ENCODE results near the gene ARHGEF17. TPM values are rescaled to one million over a fixed set of nuclear protein-coding genes. Genes with fewer than 3 reads are reported as not detected.

ARHGEF17 gene
- polyA plus RNA-seq, 2 of the 4 experiments (the other 2 are of a cell fraction), result 7.0 to 16.2 TPM

DNA sequence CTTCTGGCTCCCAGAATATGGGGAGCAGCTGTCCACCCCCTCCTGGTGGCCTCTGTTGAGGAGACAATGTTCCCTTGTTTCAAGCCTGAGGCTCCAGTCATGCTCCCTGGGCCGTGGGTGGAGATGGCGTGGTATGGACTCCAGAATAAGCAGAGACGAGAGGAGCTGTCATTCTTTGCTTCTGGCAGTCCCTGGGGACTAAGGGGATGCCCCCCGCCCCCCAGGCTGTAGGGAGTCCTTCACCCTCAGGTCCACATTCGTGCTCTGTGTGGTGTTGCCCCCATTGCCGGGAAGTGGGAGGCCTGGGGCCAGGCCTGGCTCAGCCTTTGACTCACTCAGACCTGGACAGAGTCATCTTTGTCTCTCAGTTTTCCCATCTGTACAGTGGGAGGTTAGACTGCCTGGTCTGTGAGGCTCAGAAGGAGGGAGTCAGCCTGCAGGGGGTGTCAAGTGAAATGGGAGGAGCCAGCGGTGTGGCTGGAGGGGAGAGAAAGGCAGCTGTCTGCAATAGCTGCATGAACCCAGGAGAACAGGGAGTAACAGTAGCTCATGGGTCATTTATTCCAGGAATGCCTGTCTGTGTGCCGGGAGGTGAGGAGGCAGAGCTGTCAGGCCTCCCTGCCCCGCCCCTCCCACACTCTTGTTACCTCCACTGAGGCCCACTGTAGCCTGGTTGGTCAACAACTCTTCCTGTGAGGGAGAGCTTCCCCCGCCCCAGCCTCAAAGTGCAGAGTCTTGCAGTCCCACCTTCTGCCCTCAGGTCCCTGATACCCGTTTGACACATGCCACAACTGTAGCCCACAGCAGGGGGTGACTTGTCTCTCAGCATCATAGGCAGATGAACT lies 6.3 kb downstream of the ARHGEF17 start:
- ATAC-seq (peak in 1 of 2 experiments; percentile 29; a peak in 3 of 6 replicates), FAIRE-seq (no peak), DNase-seq (ENCODE audit: low read depth in 1 of 2, low spot score in 1 of 2) (peak in 1 of 2 experiments; percentile 30)
- no peak overlapping the region for H3K4me2 ChIP-seq
- no peak for TF ChIP-seq EP300 (IDR thresholded peaks at IDR 0.05)
- no peak for TF ChIP-seq CEBPB (IDR thresholded peaks at IDR 0.05)
- TF ChIP-seq EHF (CRISPR knock-in tag; IDR thresholded peaks at IDR 0.05), result no peak
- TF ChIP-seq PHF8 (IDR thresholded peaks at IDR 0.05; ENCODE audit: borderline replicate concordance, low read depth), result no peak
- TF ChIP-seq ZC3H11A (IDR thresholded peaks at IDR 0.05), result no peak
- TF ChIP-seq, protein P1, sequence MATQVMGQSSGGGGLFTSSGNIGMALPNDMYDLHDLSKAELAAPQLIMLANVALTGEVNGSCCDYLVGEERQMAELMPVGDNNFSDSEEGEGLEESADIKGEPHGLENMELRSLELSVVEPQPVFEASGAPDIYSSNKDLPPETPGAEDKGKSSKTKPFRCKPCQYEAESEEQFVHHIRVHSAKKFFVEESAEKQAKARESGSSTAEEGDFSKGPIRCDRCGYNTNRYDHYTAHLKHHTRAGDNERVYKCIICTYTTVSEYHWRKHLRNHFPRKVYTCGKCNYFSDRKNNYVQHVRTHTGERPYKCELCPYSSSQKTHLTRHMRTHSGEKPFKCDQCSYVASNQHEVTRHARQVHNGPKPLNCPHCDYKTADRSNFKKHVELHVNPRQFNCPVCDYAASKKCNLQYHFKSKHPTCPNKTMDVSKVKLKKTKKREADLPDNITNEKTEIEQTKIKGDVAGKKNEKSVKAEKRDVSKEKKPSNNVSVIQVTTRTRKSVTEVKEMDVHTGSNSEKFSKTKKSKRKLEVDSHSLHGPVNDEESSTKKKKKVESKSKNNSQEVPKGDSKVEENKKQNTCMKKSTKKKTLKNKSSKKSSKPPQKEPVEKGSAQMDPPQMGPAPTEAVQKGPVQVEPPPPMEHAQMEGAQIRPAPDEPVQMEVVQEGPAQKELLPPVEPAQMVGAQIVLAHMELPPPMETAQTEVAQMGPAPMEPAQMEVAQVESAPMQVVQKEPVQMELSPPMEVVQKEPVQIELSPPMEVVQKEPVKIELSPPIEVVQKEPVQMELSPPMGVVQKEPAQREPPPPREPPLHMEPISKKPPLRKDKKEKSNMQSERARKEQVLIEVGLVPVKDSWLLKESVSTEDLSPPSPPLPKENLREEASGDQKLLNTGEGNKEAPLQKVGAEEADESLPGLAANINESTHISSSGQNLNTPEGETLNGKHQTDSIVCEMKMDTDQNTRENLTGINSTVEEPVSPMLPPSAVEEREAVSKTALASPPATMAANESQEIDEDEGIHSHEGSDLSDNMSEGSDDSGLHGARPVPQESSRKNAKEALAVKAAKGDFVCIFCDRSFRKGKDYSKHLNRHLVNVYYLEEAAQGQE (IDR thresholded peaks at IDR 0.05), result no peak
- TF ChIP-seq CBX2 (IDR thresholded peaks at IDR 0.05; ENCODE audit: borderline replicate concordance, low read depth), result no peak
- no peak for TF ChIP-seq CBX8 (IDR thresholded peaks at IDR 0.05)
- peaks cover 32% of the 10 kb centered on the region for H3K4me1 ChIP-seq
- ChIA-PET POLR2A (no interaction called here), CTCF (interaction anchor here (0.6 to 18.2 kb wide), 8 partner anchors 13 to 79 kb away, joined by 3 to 205 read pairs (median 10); partner anchors contain the start of gene RELT)
- WGBS (ENCODE audit: missing lambda C conversion rate), result 74% methylated on average over 8 of the region's 11 CpGs
- H3K4me3 ChIP-seq, result no peak overlapping the region
- H3K9me3 ChIP-seq, result no peaks in the 10 kb centered on the region
- peak overlapping the region in 1 of 2 experiments; percentile 21; a peak in 1 of 6 replicates for H3K27ac ChIP-seq

DNA sequence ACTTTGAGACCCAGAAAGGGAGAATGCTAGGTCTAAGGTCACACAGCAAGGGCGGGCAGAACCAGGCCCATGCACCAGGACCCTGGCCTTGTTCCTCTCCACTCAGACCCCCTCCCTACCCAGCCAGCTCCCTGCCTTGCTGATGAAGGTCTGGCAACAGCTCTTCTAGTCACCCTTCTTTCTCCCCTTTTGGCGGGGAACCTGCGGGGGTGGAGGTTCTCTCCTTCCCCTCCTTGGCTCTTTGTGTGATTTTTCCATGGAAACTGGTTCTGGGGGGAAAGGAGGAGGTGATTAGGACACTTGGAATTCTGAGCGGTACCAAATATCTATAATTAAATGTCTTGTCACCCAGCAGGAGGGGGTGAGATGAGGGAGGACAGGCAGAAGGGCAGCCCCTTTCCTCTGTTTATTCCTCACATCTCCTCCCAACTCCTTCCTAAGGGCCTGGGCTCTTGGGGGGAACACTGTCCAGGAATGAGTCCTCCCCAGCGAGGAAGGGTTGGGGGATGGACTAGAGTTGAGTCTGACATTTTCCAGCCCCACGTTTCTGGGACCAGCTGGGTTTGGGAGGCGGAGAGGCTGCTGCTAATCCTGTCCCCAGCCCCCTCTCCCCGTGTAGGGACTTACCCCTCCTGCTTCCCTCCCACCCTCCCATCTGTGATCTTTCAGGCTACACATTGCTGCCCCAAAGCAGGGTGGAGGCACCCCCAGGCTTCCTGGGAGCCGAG lies 7.4 kb downstream of the ARHGEF17 start:
- H3K4me3 ChIP-seq, result no peak overlapping the region
- H3K4me2 ChIP-seq, result no peak overlapping the region
- WGBS (ENCODE audit: missing lambda C conversion rate), result 82% methylated on average over 9 of the region's 9 CpGs
- FAIRE-seq, result no peak
- peaks cover 27% of the 10 kb centered on the region; the same call in 2 of the 3 replicates for H3K4me1 ChIP-seq
- ChIA-PET POLR2A (interaction anchor here (1.3 kb wide), 1 partner anchor 8 kb away, joined by 4 read pairs; no protein-coding TSS in a partner anchor), CTCF (interaction anchor here (1.5 to 18.2 kb wide), 7 partner anchors 8 to 78 kb away, joined by 3 to 205 read pairs (median 24); partner anchors contain the start of genes ARHGEF17 and RELT)
- no peaks in the 10 kb centered on the region for H3K9me3 ChIP-seq
- ATAC-seq, result no peak
- DNase-seq (ENCODE audit: low read depth in 1 of 2, low spot score in 1 of 2), result no peak
- no peak overlapping the region for H3K27ac ChIP-seq
- TF ChIP-seq TFCP2L1 (CRISPR knock-in tag; IDR thresholded peaks at IDR 0.05) (no peak), CEBPB (IDR thresholded peaks at IDR 0.05) (no peak), CBX2 (IDR thresholded peaks at IDR 0.05; ENCODE audit: borderline replicate concordance, low read depth) (no peak), RFX5 (IDR thresholded peaks at IDR 0.05) (no peak), NR3C1 (IDR thresholded peaks at IDR 0.05) (no peak), EHMT2 (IDR thresholded peaks at IDR 0.05; ENCODE audit: low read depth) (no peak), TP53 (CRISPR knock-in tag; IDR thresholded peaks at IDR 0.05) (no peak), RCOR1 (IDR thresholded peaks at IDR 0.05; ENCODE audit: low read depth, low read length) (no peak), SMC3 (IDR thresholded peaks at IDR 0.05) (no peak), JUNB (IDR thresholded peaks at IDR 0.05) (no peak), ESRRA (IDR thresholded peaks at IDR 0.05; ENCODE audit: borderline replicate concordance, low read length) (no peak), POLR2A (IDR thresholded peaks at IDR 0.05; ENCODE audit: low read length) (no peak), EHF (CRISPR knock-in tag; IDR thresholded peaks at IDR 0.05) (no peak)
- TF ChIP-seq, protein P2, sequence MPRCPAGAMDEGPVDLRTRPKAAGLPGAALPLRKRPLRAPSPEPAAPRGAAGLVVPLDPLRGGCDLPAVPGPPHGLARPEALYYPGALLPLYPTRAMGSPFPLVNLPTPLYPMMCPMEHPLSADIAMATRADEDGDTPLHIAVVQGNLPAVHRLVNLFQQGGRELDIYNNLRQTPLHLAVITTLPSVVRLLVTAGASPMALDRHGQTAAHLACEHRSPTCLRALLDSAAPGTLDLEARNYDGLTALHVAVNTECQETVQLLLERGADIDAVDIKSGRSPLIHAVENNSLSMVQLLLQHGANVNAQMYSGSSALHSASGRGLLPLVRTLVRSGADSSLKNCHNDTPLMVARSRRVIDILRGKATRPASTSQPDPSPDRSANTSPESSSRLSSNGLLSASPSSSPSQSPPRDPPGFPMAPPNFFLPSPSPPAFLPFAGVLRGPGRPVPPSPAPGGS (IDR thresholded peaks at IDR 0.05), result no peak

Measured in A549 (cell line).